ENCODE measurements around the gene L1TD1.

L1TD1 gene

DNA sequence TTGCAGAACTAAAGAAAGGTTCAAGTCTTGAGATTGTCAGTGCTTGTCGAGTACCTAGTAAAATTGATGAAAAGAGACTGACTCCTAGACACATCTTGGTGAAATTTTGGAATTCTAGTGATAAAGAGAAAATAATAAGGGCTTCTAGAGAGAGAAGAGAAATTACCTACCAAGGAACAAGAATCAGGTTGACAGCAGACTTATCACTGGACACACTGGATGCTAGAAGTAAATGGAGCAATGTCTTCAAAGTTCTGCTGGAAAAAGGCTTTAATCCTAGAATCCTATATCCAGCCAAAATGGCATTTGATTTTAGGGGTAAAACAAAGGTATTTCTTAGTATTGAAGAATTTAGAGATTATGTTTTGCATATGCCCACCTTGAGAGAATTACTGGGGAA is 16.3 kb downstream of the L1TD1 start:
- ChIA-PET CTCF (no interaction called here), POLR2A (no interaction called here)
- Histone ChIP-seq H3K4me1 (ENCODE audit: control insufficient read depth, insufficient read depth, low read length) (no peaks in the 10 kb centered on the region), H3K27ac (ENCODE audit: extremely low read depth, low read depth, low read length) (no peak overlapping the region), H3K36me3 (ENCODE audit: control insufficient read depth in 2 of 2, insufficient read depth in 1 of 2, low read length in 2 of 2) (no peaks in the 10 kb centered on the region), H3K4me3 (ENCODE audit: low read depth, low read length) (no peak overlapping the region), H3K9me3 (ENCODE audit: control insufficient read depth, insufficient read depth, low read depth, low read length) (no peaks in the 10 kb centered on the region; the same call in 1 of the 2 replicates)
- TF ChIP-seq TRIM28 (IDR thresholded peaks at IDR 0.05; ENCODE audit: borderline replicate concordance, low read length) (peak; percentile 100), SETDB1 (IDR thresholded peaks at IDR 0.05; ENCODE audit: insufficient read length, low read length) (peak; percentile 97), ZNF121 (tag by site-specific recombination; IDR thresholded peaks at IDR 0.05) (no peak), ZNF214 (tag by site-specific recombination; IDR thresholded peaks at IDR 0.05; ENCODE audit: borderline replicate concordance) (no peak), ZNF544 (tag by site-specific recombination; IDR thresholded peaks at IDR 0.05) (no peak), ZNF707 (tag by site-specific recombination; IDR thresholded peaks at IDR 0.05) (no peak), ZFP69B (tag by site-specific recombination; IDR thresholded peaks at IDR 0.05) (no peak), ZNF433 (tag by site-specific recombination; IDR thresholded peaks at IDR 0.05; ENCODE audit: low read depth) (no peak), ZNF341 (tag by site-specific recombination; IDR thresholded peaks at IDR 0.05; ENCODE audit: low read depth) (no peak), ZNF600 (tag by site-specific recombination; IDR thresholded peaks at IDR 0.05) (no peak)
- TF ChIP-seq, protein P1, sequence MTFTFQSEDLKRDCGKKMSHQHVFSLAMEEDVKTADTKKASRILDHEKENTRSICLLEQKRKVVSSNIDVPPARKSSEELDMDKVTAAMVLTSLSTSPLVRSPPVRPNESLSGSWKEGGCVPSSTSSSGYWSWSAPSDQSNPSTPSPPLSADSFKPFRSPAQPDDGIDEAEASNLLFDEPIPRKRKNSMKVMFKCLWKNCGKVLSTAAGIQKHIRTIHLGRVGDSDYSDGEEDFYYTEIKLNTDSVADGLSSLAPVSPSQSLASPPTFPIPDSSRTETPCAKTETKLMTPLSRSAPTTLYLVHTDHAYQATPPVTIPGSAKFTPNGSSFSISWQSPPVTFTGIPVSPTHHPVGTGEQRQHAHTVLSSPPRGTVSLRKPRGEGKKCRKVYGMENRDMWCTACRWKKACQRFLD (tag by site-specific recombination; IDR thresholded peaks at IDR 0.05): no peak
- TF ChIP-seq, protein P2, sequence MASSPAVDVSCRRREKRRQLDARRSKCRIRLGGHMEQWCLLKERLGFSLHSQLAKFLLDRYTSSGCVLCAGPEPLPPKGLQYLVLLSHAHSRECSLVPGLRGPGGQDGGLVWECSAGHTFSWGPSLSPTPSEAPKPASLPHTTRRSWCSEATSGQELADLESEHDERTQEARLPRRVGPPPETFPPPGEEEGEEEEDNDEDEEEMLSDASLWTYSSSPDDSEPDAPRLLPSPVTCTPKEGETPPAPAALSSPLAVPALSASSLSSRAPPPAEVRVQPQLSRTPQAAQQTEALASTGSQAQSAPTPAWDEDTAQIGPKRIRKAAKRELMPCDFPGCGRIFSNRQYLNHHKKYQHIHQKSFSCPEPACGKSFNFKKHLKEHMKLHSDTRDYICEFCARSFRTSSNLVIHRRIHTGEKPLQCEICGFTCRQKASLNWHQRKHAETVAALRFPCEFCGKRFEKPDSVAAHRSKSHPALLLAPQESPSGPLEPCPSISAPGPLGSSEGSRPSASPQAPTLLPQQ (tag by site-specific recombination; IDR thresholded peaks at IDR 0.05): no peak

DNA sequence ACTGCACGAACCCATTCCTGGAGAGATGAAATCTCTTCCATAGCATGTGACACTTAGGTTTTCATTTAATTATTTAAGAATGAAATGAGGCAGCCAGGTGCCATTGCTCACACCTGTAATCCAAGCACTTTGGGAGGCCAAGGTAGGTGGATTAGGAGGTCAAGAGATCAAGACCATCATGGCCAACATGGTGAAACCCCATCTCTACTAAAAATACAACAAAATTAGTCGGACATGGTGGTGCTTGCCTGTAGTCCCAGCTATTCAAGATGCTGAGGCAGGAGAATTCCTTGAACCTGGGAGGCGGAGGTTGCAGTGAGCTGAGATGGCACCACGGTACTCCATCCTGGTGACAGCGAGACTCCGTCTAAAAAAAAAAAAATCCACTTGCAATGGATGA is 17.8 kb downstream of the L1TD1 start:
- no peaks in the 10 kb centered on the region for H3K4me1 ChIP-seq (ENCODE audit: control insufficient read depth, insufficient read depth, low read length)
- no peak overlapping the region for H3K4me3 ChIP-seq (ENCODE audit: low read depth, low read length)
- ChIA-PET CTCF (no interaction called here), POLR2A (interaction anchor here (0.6 kb wide), 1 partner anchor 201 kb away, joined by 4 read pairs; no protein-coding TSS in a partner anchor)
- no peak overlapping the region for H3K27ac ChIP-seq (ENCODE audit: extremely low read depth, low read depth, low read length)
- H3K9me3 ChIP-seq (ENCODE audit: control insufficient read depth, insufficient read depth, low read depth, low read length): no peaks in the 10 kb centered on the region; the same call in 1 of the 2 replicates
- no peak for TF ChIP-seq ZNF324 (tag by site-specific recombination; IDR thresholded peaks at IDR 0.05)
- TF ChIP-seq, protein P3, sequence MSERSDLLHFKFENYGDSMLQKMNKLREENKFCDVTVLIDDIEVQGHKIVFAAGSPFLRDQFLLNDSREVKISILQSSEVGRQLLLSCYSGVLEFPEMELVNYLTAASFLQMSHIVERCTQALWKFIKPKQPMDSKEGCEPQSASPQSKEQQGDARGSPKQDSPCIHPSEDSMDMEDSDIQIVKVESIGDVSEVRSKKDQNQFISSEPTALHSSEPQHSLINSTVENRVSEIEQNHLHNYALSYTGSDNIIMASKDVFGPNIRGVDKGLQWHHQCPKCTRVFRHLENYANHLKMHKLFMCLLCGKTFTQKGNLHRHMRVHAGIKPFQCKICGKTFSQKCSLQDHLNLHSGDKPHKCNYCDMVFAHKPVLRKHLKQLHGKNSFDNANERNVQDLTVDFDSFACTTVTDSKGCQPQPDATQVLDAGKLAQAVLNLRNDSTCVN (tag by site-specific recombination; optimal IDR thresholded peaks at IDR 0.05): no peak
- no peak for TF ChIP-seq ZNF549 (tag by site-specific recombination; IDR thresholded peaks at IDR 0.05)
- TF ChIP-seq ZNF221 (tag by site-specific recombination; IDR thresholded peaks at IDR 0.05; ENCODE audit: borderline replicate concordance): no peak
- no peak for TF ChIP-seq ZNF585B (tag by site-specific recombination; IDR thresholded peaks at IDR 0.05)
- no peak for TF ChIP-seq ZBTB8A (tag by site-specific recombination; IDR thresholded peaks at IDR 0.05)
- no peak for TF ChIP-seq ZNF211 (tag by site-specific recombination; IDR thresholded peaks at IDR 0.05; ENCODE audit: low read depth)
- no peak for TF ChIP-seq ZNF510 (tag by site-specific recombination; IDR thresholded peaks at IDR 0.05; ENCODE audit: insufficient replicate concordance)
- TF ChIP-seq ZNF24 (tag by site-specific recombination; IDR thresholded peaks at IDR 0.05): no peak
- TF ChIP-seq ZEB2 (tag by site-specific recombination; IDR thresholded peaks at IDR 0.05): no peak
- TF ChIP-seq, protein P4, sequence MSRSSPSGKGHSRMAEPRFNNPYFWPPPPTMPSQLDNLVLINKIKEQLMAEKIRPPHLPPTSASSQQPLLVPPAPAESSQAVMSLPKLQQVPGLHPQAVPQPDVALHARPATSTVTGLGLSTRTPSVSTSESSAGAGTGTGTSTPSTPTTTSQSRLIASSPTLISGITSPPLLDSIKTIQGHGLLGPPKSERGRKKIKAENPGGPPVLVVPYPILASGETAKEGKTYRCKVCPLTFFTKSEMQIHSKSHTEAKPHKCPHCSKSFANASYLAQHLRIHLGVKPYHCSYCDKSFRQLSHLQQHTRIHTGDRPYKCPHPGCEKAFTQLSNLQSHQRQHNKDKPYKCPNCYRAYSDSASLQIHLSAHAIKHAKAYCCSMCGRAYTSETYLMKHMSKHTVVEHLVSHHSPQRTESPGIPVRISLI (tag by site-specific recombination; IDR thresholded peaks at IDR 0.05): no peak
- no peaks in the 10 kb centered on the region for H3K36me3 ChIP-seq (ENCODE audit: control insufficient read depth in 2 of 2, insufficient read depth in 1 of 2, low read length in 2 of 2)
